NCI-H2107 treated with DMSO at 0.1 percent for 48 hours (cell line): ENCODE measurements around the gene STIM1.

Experiments
- DNase-seq: peaks from one replicate; lab custom pipeline; 2025; ENCODE audit not compliant: unreplicated experiment; lab: John Stamatoyannopoulos, UW

The STIM1 gene

GRCh38 chr11:3830088-3830487, 25.4 kb upstream of the STIM1 start:
- no peak for DNase-seq

DNA sequence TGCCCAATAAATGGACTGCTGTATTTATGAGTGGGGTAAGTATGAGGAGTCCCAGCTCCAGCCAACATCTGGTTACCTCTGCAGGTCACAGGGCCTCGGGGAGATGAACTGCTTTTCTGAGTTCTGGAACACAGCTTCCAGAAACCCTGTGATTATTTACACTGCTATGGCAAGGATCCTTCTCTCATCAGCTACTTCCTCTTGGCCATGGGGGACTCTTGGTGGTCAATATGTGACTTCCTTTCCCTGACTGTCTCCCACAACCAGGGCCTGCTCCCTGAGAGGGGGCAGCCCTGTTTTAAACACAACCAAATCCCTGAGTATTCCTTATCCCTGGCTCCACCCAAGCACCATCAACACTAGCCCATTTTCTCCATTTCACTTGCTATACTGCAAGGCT, 24.7 kb upstream of the STIM1 start:
- no peak for DNase-seq

- DNase-seq, result no peak
Observed at GRCh38 chr11:3831378-3832239, 23.9 kb upstream of the STIM1 start.

DNA sequence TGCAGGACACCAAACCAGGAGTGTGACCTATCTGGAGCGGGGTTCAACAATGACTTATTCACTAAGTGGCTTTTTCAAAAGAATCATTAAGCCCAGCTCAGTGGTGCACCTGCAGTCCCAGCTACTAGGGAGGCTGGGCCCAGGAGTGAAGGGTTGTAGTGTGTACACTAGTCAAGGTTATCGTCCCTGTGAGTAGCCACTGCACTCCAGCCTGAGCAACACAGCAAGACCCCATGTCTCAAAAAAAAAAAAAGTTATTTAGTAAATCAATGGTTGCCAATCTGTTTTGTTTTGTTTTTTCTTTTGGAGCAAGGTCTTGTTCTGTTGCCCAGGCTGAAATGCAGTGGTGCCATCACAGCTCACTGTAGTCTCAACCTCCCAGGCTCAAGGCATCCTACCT, 22.6 kb upstream of the STIM1 start:
- no peak for DNase-seq

DNA sequence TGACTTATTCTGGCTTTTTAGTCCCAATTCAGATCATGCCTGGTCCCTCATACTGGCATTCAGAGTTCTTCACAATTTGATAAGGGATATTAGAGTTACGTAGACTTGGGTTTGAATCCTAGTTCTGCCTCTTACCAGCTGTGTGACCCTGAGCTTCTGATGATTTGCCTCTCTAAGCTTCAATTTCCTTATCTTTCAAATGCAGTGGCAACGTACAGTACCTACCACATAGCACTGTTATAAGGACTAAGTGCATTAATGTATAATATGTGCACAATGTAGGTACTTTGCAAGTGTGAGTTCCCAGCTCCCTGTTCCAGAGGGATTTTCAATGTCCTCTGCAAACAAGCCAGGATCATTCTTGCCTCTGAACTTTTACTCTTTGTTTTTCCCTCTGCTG, 22.0 kb upstream of the STIM1 start:
- no peak for DNase-seq

DNA sequence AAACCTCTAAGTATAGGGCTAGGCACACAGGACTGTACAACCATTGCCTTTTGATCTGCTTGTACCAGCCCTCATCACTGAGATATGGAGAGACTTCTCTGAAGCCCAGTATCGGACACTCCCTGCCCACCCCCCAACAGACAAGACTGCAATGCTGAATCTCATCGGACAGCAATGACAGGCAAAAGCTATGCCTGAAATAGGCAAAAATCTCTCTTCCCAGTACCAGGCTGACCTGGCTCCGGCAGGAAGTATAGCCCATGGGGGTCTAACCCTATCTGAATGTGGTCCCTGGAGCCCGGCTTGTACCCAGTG, 21.2 kb upstream of the STIM1 start:
- DNase-seq, result no peak

DNA sequence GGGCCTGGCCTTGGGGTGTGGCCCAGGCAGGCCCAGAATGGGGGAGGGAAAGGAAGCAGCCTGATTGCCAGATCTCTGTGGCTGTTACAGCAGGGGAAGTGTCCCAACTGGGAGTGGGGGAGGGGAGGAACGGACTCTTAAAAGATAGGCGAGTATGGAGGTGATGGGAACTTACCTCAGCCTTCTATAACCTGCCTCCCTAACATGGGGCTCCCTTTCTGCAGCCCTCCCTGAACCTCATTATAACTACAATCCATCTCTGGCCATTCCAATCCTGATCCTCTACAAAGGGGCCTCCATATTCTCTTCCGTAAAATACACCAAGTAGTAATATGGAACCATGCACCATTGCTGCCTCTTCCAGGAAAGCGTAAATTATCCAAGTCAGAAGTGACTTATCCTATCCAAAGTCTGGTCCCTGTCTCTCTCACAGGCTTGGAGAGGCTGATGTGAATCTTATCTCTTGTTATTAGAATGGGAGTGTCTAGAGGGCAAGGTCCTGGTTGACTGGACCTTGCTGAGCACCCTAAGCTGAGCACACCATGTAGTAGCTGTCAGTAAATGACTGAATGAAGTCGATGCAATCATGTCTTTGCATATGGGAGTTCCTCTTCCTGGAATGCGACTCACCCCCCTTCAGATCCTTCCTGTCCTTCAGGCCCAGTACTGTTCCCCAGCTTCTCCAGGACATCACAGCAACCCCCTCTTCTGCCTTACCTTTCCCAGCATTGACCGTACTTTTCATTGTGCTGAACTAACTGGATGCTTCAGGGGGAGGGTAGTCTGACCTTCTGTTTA, 20.6 kb upstream of the STIM1 start:
- DNase-seq, result no peak

DNA sequence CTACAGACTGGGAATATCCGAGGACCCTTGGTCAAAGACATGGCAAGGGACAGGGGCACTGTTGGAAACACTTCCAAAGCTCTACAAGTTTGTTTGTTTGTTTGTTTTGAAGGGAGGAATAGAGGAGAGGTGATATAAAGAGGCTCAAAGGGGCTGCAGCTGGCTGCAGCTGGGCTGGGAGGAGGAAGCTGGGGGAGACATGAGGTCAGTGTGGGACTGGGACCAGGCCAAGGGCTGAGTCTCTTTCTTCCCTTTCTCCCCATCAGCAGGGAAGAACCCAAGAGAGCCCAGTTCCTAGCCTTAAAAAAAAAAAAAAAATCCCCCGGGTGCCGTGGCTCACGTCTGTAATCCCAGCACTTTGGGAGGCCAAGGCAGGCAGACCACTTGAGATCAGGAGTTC, 19.7 kb upstream of the STIM1 start:
- no peak for DNase-seq

- DNase-seq, result no peak
Observed at GRCh38 chr11:3836903-3837302, 18.6 kb upstream of the STIM1 start.

GRCh38 chr11:3837793-3838192, 17.7 kb upstream of the STIM1 start:
- DNase-seq, result no peak

DNA sequence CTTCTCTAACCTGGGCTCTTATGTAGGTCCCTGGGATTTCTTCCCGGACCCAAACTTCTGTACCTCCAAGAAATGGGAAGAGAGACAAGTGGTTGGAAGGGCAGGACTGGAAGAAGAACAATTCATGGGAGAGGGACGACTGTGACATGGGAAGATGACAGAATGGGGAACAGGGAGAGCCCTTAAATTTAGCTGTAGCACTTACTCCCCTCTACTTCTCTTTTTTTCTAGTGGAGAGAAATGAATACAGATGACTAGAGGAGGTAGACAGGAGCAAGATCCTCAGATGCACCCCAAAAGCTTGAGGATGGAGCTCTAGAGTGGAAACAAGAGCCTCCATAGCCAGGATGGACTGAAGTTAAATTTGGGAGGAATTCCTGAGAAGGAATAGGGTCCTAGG, 17.0 kb upstream of the STIM1 start:
- DNase-seq, result no peak

- no peak for DNase-seq
Observed at GRCh38 chr11:3840004-3840869, 15.2 kb upstream of the STIM1 start.

- DNase-seq, result no peak
Observed at GRCh38 chr11:3840870-3841425, 14.5 kb upstream of the STIM1 start, which contains the start of gene RHOG. TSS of gene RHOG (minus strand) at chr11:3840959. CDS start at chr11:3828138, 12,821 bp downstream.

GRCh38 chr11:3841426-3842350, 13.8 kb upstream of the STIM1 start:
- peak; percentile 21 for DNase-seq

- no peak for DNase-seq
Observed at GRCh38 chr11:3843326-3843725, 12.1 kb upstream of the STIM1 start.

GRCh38 chr11:3845246-3845645, 10.2 kb upstream of the STIM1 start:
- DNase-seq, result no peak

DNA sequence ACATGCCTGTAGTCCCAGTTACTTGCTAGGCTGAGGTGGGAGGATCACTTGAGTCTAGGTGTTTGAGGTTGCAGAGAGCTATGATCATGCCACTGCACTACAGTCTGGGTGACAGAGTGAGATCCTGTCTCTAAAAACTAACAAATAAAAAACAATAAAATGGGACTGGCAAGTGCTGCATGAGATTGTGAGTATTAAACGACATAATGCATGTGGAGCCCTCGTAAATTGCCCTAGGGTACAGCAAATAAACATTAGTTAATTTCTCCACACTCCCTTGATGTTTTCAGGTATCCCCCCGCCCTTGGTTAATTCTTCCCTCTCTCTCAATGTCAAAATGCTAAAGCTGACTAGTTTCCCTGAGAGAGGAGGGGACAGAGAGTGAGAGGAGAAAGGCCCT, 9.8 kb upstream of the STIM1 start:
- DNase-seq, result no peak

- DNase-seq, result no peak
Observed at GRCh38 chr11:3849297-3849874, 6.1 kb upstream of the STIM1 start.

- no peak for DNase-seq
Observed at GRCh38 chr11:3853545-3853842, 2.0 kb upstream of the STIM1 start.
